NCI-H1105 (cell line): Measurements from ENCODE around the gene ACSM2B.
"Not testable (repeated sequence)": the region's sequence is repeated elsewhere in the genome, so short reads cannot be mapped to it uniquely, and the experiment has no call there.

Source experiments
- DNase-seq: peaks from one replicate; lab custom pipeline; 2025; lab: John Stamatoyannopoulos, UW

ACSM2B gene

DNA sequence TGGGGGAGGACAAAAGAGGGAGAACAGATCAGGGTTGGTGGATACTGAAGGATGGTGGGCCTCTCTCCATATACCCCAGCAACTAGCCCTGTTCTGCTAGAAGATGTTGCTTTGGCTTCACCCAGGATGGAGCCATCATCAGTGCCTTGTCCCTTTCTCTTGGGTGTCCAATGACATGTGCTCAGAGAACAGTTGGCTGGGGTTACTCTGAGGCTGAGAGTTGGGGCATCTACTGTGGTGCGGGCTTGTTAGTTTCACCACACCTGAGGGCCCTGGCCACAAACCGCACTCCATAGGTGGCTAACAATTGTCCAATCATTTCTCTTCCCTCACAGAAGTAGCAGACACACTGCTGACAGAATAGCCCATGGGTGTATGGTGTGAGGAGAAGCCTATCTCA, 18.9 kb upstream of the ACSM2B start:
- DNase-seq: not testable (repeated sequence)

DNA sequence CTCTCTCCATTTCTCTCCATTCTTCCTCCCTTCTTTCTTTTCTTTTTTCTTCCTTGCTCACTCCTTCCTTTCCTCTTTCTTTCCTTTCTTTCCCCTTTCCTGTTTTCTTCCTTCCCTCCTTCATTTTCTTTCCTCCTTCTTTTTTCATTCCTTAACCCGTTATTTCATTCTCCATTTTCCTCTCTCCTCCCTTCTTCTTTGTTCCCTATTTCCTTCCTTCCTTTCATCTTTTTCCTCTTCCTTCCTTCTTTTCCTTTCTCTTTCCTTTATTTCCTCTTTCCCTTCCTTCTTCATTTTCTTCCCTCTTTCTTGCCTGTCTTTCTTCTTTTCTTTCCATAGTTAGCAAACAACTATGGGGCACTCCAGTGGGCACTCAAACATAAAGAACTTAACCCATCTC, 16.6 kb upstream of the ACSM2B start:
- DNase-seq: not testable (repeated sequence)

DNA sequence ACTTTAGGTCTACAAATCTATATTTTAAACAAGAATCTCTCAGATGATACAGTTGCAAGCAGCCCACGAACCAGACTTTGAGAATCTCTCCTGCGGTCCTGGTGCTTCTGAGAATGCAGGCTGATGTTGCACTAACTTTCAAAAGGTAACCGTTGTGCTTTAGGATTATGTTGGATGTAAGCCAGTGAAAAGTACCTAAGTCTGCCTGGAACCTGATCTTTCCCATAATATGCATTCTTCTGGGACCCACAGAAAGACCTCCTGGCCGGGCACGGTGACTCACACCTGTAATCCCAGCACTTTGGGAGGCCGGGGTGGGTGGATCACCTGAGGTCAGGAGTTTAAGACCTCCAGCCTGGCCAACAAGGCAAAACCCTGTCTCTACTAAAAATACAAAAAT, 13.3 kb upstream of the ACSM2B start:
- DNase-seq: not testable (repeated sequence)

DNA sequence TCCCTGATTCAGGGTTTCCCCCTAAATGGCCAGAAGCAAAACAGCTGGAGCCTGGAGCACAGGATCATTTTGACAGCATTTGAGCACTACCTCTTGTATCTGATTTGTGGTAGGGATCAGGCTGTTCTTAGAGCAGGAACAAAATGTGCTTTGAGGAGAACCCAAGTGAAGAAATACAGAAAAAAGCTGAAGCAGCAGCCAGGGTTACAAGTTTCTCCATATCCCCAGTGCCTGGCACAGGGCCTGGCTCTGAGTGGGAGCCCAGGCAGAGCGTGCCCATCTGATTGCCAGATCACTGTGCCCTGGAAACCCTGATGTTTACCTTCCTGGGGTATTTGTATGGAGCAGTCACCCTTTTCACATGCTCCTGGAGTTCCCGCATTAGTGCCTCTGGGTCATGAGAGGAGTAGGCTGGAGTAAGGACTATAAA, 11.5 kb upstream of the ACSM2B start:
- DNase-seq: not testable (repeated sequence)

DNA sequence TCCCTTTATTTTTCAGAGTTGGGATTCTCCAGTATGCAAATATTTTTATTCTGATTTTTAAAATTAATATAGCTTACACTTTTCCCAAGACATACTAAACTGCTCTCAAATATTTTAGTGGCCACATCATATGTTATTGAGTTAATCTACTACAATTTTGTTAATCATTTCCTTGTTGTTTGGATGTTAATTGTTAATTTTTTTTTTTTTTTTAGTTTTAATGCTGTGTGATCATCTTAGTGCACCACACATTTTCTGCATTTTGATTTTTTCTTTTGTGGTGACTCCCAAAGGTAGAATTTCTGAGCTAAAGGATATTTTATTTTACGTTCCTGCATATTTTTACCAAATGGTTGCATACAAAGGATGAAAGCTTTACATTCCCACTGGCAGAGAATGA, 10.5 kb upstream of the ACSM2B start:
- not testable (repeated sequence) for DNase-seq

DNA sequence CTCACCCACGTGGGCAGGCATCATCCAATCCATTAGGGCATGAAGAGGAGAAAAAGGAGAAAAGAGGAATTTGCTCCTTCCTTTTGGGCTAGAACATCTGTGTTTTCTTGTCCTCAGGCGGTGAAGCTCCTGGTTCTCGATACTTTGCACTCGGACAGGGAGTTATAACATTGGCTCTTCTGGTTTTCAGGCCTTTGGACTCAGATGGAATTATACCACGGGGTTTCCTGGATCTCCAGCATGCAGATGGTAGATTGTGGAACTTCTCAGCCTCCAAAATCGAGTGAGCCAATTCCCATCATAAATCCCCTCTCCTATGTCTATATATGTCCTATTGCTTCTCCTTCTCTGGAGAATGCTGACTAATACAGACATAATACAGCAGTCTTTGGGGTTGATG, 9.9 kb upstream of the ACSM2B start:
- DNase-seq: not testable (repeated sequence)

DNA sequence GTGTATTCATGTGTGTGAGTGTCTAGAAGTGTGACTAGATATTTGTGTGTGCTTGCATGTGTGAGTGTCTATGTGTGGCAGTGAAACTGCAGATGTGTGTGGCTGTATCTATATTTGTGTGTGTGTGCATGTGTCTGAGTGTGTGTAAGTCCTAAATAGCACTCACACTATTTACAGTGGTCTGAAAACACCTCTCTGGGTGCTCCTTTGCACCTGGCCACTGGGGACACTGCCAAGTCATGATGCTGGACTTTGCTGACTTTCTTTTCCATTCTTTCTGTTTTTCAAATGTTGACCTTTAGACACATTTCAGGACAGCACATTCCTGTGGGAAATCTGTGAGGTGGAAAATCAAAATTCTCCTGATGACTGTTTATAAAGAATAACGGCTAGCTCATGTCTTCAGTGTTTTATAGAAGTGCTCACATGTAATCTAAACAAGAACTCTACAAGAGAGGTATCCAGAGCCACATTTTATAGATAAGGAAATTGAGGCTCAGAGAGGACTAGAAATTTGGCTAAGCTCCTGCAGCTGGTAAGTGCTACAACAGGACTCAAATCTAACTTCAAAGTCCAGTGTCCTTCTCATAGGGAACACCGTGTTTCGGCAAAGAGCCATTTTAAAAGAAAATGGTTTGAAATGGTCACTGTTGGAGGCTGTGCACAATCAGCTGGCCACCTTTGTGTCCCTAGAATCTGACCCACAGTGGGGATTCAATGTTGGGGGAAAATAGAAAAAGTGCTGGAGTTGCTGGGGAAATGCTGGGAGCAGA, 4.5 kb upstream of the ACSM2B start:
- DNase-seq: not testable (repeated sequence)

DNA sequence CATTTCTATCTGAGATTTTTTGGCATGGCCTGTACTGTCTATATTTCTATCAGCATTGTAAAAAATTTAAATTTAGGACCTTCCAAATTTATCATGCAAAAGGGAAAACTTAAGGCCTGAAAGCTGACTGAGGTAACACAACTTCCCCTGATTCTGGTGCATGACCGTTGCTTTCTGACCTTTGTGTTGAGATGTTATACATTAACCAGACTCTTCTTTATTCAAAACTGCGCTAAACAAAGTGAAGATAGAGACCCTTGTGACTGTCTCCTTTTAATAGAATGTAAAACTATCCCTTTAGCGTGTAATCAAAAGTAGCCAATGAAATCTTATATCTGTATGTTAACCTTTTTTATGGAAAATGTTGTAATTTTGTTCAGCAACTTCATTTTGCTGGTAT, 1.9 kb upstream of the ACSM2B start:
- not testable (repeated sequence) for DNase-seq

DNA sequence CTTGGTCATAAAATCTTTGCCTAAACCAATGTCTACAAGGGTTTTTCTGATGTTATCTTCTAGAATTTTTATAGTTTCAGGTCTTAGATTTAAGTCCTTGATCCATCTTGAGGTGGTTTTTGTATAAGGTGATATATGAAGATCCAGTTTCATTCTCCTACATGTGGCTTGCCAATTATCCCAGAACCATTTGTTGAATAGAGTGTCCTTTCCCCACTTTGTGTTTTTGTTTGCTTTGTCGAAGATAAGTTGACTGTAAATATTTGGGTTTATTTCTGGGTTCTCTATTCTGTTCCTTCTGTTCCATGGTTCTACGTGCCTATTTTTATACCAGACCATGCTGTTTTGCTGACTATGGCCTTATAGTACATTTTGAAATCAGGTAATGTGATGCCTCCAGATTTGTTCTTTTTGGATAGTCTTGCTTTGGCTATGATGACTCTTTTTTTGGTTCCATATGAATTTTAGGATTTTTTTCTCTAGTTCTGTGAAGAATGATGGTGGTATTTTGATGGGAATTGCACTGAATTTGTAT, 7.0 kb downstream of the ACSM2B start:
- not testable (repeated sequence) for DNase-seq

DNA sequence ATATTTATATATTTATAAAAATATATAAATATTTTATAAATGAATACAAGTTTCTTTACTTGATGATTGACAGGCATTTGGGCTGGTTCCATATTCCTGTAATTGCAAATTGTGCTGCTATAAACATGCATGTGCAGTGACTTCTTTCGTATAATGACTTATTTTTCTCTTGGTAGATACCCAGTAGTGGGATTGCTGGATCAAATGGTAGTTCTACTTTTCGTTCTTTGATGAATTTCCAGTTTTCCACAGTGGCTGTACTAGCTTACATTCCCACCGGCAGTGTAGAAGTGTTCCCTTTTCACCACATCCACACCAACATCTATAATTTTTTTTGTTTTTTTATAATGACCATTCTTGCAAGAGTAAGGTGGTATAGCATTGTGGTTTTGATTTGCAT, 7.8 kb downstream of the ACSM2B start:
- no peak for DNase-seq

DNA sequence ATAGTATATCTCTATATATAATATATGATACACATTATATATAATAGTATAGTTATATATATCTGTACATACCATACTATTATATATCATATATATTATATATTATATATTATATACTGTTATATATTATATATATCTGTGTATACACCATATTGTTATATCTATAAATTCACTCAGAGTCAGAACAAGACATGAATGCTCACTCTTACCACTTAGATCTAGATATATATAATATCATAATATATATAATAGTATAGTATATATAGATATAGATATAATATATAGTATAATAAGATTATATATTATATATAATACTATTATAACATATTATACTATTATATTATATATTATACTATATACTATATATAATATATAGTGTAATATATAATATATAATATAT, 9.3 kb downstream of the ACSM2B start:
- no peak for DNase-seq

DNA sequence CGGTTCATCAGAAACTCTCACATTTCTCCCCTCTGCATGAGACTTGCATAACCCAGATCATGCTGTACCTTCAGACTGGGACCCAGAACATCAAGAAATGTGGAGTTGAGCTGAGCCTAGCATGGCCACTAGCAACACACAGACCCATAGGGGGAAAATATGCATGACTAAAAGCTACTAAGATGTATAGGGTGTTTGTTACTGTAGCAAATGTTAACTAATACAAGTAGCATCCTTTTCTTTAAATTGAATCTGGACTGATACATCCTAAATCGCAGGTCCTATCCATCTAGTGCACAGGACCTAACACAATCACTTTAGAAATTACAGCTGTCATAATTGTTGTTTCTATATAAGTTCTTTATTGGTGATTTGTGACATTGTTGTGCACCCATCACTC, 10.8 kb downstream of the ACSM2B start:
- DNase-seq: not testable (repeated sequence)

DNA sequence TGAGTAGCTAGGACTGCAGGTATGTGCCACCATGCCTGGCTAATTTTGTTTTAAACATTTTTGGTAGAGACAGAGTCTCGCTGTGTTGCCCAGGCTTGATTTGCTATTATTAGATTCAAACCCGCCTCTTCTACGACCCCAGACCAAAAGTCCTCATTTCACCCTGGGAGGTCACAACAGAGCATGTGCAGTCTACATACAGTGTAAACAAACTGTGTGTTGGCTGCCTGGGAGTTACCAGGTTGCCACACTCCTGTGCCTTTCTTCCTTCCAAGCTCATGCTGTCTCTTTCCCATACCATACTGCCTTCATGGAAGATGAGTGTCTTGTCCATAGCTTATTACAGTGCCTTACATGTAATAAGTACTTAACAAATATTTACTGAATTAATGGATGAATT, 11.9 kb downstream of the ACSM2B start:
- DNase-seq: not testable (repeated sequence)

DNA sequence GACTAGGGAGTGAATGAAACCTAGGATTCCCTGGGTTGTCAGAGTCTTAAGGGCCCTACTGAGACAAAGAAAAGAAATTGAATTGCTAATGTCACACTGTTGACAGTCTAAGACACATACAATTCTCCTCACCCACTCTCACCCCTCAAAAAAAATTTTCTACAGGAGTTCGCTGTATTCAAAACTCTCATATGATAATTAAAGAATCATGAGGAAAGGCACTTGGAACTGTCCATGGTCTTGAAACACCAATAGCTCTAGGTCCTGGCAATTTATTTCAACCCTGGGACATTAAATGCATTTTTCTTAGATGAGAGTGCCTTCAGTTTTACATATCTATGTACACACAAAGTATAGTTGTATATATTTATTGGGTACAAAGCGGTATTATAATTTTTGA, 20.5 kb downstream of the ACSM2B start:
- DNase-seq: not testable (repeated sequence)

DNA sequence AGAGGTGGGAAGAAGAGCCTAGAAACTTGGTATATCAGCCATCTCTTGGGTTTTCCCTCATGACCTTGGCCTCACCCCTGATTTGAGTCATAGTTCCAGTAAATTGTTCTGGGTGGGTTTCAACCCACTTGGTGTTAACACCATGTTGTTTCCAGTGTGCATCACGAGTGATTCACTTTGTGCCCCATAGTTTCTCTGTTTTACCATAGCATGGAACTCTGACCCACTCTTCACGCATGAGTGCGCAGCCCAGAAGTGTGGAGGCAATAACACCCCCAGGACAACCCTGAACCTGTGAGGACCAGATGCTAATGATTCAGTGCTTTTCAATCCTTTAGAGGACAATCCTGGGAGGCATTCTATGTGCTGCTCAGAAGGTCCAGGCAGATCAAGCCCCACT, 21.5 kb downstream of the ACSM2B start:
- DNase-seq: not testable (repeated sequence)

DNA sequence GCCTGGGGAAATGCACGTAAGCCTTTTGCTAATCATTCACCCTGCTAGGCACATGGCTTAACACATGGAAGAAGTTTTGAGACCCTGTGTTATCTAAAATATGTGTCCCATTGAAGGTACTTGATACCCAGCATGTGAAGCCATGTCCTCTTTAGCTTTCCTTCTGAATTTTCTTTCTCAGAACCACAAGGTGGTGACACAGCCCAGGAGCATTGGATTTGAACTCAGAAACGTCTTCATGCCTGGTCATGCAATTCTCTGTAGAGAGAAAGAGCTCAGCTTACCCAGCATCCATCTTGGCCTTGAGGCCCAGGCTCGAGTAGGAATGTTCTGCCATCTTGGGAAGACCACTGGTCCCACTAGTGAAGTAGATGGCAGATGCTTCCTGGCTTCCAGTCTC, 22.7 kb downstream of the ACSM2B start:
- not testable (repeated sequence) for DNase-seq

DNA sequence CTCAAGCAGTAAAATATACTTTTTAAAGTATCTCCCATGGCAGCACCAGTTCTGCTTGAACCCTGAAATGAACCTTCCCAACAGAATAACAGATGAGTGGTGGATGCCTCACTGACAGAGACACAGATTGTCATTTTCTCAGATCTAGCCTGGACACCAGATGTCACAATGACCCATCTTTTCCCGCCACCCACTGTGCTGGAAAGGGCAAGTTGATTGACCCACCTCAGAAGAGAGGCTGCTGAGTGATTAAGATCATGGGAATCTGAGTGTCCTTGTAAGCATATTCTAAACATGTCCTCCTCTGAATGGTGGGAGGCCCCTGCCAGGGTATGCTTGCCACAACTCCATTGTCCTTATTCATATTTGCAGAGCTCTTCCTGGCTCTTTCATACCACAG, 29.2 kb downstream of the ACSM2B start:
- DNase-seq: not testable (repeated sequence)

DNA sequence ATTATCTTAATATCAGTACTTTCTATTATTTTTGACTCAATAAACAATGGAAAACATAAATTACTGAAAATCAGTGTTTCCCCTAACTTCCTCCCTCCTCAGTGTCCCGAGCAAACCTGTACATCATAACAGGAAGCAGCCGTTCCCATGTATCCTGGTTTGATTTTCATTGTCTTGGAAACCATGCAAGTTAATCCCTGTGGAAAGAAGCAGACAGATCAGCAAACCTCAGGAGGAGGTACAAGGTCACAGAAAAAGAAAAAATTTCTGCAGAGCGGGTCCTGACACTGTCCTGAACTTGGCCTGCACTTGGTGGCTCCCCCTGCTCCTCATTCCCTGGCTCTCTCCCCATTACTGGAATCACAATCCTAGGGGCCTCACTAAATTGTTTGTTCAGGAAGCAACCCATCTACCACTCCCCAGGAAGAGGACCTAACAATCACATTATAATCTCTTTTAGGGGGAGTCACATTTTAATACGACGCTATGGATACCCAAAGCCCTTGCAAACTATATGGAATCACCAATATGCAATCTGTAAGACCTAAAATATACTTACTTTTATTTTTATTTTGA, 29.8 kb downstream of the ACSM2B start:
- not testable (repeated sequence) for DNase-seq

DNA sequence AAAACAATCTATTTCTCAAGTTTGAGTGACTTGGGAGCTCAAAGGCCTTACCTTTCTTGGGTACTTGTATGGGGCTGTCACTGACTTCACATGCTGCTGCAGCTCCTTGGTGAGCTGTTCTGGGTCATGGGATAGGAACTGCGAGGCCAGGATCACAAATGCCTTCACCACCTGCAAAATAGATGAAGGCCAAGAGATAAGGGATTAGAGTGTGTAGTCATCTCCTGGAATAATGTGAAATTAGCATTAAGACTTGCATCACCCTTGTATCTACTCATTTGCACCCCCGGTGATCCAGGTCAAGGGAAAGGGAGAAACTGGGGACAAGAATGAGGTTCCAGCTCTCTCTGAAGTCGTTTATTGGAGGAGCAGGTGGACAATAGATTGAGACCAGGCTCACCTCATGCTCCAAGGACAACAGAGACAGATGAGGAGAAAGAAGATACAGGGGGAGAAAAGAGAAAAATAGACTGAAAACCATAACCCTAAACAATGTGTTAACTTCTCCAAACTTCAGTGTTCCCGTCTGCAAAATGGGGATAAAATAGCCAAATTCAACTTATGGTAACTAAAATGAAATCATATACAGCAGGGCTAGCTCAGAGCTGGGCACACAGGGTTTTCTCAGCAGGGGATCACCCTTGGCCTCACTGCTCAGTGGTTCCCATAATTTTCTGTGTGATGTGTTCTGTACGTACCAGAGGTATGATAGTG, 35.4 kb downstream of the ACSM2B start:
- DNase-seq: not testable (repeated sequence)

DNA sequence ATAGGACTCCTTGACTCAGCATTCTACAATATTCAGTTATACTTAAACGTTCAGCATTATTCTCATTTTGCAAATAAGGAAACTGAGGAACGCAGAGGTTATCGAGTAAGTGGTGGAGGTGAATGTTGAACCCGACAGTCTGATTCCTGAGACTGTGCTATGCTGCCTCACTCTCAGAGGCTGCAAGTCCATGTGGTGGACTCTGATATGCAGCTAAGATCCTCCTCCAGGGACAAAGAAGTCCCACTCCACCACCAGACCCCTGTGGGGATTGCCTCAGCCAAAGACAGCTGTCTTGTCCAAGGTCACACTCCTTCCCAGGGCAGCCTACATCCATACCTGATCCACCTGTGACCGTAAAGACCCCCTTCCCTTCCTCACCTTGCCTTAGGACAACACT, 37.5 kb downstream of the ACSM2B start:
- DNase-seq: no peak

DNA sequence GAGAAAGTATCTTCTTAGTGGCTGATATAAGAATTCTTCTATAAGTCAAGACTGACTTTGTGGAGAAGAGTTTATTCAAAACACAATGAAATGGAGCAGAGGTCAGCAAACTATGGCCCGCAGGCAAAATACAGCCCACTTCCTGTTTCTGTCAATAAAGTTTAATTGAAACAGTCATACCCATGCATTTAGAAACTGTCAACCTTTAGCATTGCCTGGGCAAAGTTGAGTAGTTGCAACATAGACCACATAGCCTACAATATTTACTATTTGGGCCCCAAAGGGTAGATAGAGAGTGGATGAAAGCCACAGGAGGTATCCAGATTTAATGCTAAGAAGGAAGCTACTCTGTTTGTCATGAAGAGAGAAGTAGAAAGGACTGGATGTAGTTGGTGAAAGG, 38.0 kb downstream of the ACSM2B start:
- no peak for DNase-seq

DNA sequence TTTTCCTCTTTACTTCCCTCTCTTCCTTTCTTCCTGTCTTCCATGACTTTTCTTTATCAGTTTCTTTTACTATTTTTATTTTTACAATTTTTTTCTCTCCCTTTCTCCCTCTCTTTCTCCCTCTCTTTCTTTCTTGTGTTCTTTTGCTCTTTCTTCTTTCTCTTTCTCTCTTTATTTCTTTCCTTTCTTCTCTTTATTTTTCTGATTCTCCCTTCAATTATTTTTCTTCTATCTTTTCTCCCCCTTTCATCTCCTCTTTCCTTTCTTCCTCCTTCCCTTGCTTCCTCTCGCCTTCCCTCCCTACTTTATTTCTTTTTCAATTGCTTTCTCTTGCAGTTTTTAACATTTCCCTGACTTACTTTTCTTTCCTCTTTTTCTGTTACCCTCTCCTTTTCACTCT, 39.5 kb downstream of the ACSM2B start:
- DNase-seq: not testable (repeated sequence)

DNA sequence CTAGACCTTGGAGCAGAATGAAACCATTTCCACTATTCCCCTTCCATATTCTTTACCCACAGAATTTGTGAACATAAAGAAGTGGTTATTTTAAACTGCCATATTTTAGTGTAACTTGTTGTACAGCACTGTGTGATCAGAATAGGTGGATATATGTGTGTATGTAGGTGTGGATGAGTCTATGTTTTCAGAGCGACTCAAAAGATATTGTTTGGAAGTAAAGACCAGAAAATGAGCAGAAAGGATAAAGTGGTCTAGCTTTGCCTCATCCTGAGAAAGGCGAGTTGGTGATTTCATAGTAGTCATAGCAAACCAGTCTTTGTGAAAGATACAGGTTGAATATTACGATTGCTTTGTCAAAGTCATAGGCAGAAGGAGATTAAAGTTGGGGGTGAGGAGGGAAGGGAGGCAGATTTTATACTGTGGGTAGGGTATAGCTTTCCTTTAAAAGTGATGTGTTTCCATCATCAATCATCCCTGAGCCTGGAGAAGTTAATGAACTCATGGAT, 43.8 kb downstream of the ACSM2B start:
- not testable (repeated sequence) for DNase-seq
